Measurements from ENCODE around the gene PRDM13.

- TF ChIP-seq POLR2A (IDR thresholded peaks at IDR 0.05; ENCODE audit: low read length) (no peak), GATA1 (IDR thresholded peaks at IDR 0.05; ENCODE audit: low read depth, low read length) (no peak)
Observed at GRCh38 chr6:99637629-99638028, 31.0 kb downstream of the PRDM13 start.

Measured in erythroblast (primary cell).